ENCODE results near the gene TRIP12.

- TF ChIP-seq CTCF (conservative IDR thresholded peaks at IDR 0.05) (no peak), ZFX (IDR thresholded peaks at IDR 0.05) (no peak)
These were observed 48.6 kb upstream of the TRIP12 start for GRCh38 chr2:229970406-229970805.

All from C4-2B (cell line).